Measurements from ENCODE around the gene ARFGAP1.

DNA sequence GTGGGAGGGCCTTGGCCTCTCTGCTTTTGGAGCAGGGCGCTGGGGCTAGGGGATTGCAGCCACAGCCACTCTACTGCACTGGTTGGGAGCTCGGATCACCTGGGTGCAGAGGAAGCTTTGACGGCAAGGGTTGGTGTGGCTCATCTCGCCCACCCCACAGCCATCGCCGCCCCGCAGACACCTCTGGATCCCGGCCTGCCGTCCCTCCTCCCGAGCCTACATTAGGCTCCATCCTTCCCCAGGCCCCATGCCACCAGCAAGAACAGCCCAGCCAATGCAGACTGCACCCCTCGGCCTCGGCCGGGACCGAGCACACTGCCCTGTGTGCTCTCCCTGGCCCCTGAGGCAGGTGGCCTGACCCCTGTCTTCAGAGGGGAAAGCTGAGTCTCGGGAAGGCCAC, 12.1 kb upstream of the ARFGAP1 start:
- no peak for TF ChIP-seq FOXM1 (IDR thresholded peaks at IDR 0.05; ENCODE audit: borderline replicate concordance)
- no peak for TF ChIP-seq SP1 (IDR thresholded peaks at IDR 0.05)
